RWPE2 (cell line): ENCODE data around the gene RXRA.
A peak's percentile ranks its signal among the peaks of the same experiment; 100 is the strongest.

Source experiments
- ATAC-seq: fragments of 200-7000 bp; cut with Tn5 transposase; 3 replicates; pipeline ENCODE4 v1.9.1; 2021; ENCODE audit warnings: low read depth
- DNase-seq: peaks from one replicate; pipeline ENCODE4 v3.0.0-alpha.2; 2020; ENCODE audit warnings: low spot score
- H3K27ac ChIP-seq: fragments of 450-650 bp; 2 replicates; pipeline ENCODE4 v1.5.1; 2017; ENCODE audit warnings: mild to moderate bottlenecking; ENCODE audit not compliant: poor library complexity, severe bottlenecking
- H3K27me3 ChIP-seq: fragments of 250-450 bp; sonication (Bioruptor Pico); 2 replicates; pipeline ENCODE4 v1.5.1; 2021; ENCODE audit warnings: mild to moderate bottlenecking, moderate library complexity; ENCODE audit not compliant: insufficient read depth, poor library complexity, severe bottlenecking
- H3K36me3 ChIP-seq: fragments of 250-450 bp; sonication (Bioruptor Pico); 2 replicates; pipeline ENCODE4 v1.5.1; 2020; ENCODE audit warnings: low read depth, mild to moderate bottlenecking, moderate library complexity
- H3K4me1 ChIP-seq: fragments of 250-450 bp; sonication (Bioruptor Pico); 2 replicates; pipeline ENCODE4 v1.5.1; 2021; ENCODE audit warnings: mild to moderate bottlenecking, moderate library complexity; ENCODE audit not compliant: insufficient read depth, poor library complexity, severe bottlenecking
- H3K4me3 ChIP-seq: fragments of 250-450 bp; sonication (Bioruptor Pico); 2 replicates; pipeline ENCODE4 v1.5.1; 2021; ENCODE audit warnings: mild to moderate bottlenecking, moderate library complexity; ENCODE audit not compliant: severe bottlenecking
- H3K9me3 ChIP-seq: fragments of 250-450 bp; sonication (Bioruptor Pico); 2 replicates; pipeline ENCODE4 v1.5.1; 2021; ENCODE audit warnings: mild to moderate bottlenecking, moderate library complexity; ENCODE audit not compliant: severe bottlenecking
- CTCF ChIP-seq: fragments of 450-650 bp; IDR thresholded peaks from one replicate; pipeline ENCODE4 v1.5.1; 2017; ENCODE audit warnings: mild to moderate bottlenecking, moderate library complexity; ENCODE audit not compliant: poor library complexity, severe bottlenecking

Gene RXRA

GRCh38 chr9:134381671-134382516 is 55.6 kb downstream of the RXRA start:
- no peaks in the 10 kb centered on the region for H3K36me3 ChIP-seq
- no peaks in the 10 kb centered on the region for H3K9me3 ChIP-seq
- no peak for ATAC-seq
- no peak overlapping the region for H3K4me3 ChIP-seq
- no peak for DNase-seq
- peak overlapping the region; percentile 95 for H3K27ac ChIP-seq
- no peaks in the 10 kb centered on the region for H3K27me3 ChIP-seq
- peaks cover 44% of the 10 kb centered on the region for H3K4me1 ChIP-seq
- peak; percentile 9 for TF ChIP-seq CTCF

GRCh38 chr9:134382733-134383132 is 56.5 kb downstream of the RXRA start:
- Histone ChIP-seq H3K27ac (peak overlapping the region; percentile 95), H3K36me3 (no peaks in the 10 kb centered on the region), H3K4me3 (no peak overlapping the region), H3K4me1 (peaks cover 47% of the 10 kb centered on the region), H3K27me3 (no peaks in the 10 kb centered on the region), H3K9me3 (no peaks in the 10 kb centered on the region)
- TF ChIP-seq CTCF: no peak
- ATAC-seq (no peak), DNase-seq (no peak)

GRCh38 chr9:134383148-134383547 is 56.9 kb downstream of the RXRA start:
- Histone ChIP-seq H3K27me3 (no peaks in the 10 kb centered on the region), H3K4me3 (no peak overlapping the region), H3K27ac (peak overlapping the region; percentile 95), H3K9me3 (no peaks in the 10 kb centered on the region), H3K36me3 (no peaks in the 10 kb centered on the region), H3K4me1 (peaks cover 43% of the 10 kb centered on the region)
- ATAC-seq: no peak
- no peak for TF ChIP-seq CTCF
- no peak for DNase-seq

- TF ChIP-seq CTCF: peak; percentile 6
- H3K36me3 ChIP-seq: no peaks in the 10 kb centered on the region
- no peaks in the 10 kb centered on the region for H3K27me3 ChIP-seq
- ATAC-seq (peak; percentile 15; the same call in 1 of the 3 replicates), DNase-seq (no peak)
- H3K4me1 ChIP-seq: peaks cover 25% of the 10 kb centered on the region
- no peaks in the 10 kb centered on the region for H3K9me3 ChIP-seq
- H3K27ac ChIP-seq: peak overlapping the region; percentile 95
- H3K4me3 ChIP-seq: no peak overlapping the region
These were observed 58.7 kb downstream of the RXRA start for GRCh38 chr9:134384811-134385479.
